ENCODE data around the gene TFPI. TPM values are rescaled to one million over a fixed set of nuclear protein-coding genes. Genes with fewer than 3 reads are reported as not detected.

TFPI gene
- total RNA-seq, 1 experiment from 2014 or later, result 29.1 TPM

DNA sequence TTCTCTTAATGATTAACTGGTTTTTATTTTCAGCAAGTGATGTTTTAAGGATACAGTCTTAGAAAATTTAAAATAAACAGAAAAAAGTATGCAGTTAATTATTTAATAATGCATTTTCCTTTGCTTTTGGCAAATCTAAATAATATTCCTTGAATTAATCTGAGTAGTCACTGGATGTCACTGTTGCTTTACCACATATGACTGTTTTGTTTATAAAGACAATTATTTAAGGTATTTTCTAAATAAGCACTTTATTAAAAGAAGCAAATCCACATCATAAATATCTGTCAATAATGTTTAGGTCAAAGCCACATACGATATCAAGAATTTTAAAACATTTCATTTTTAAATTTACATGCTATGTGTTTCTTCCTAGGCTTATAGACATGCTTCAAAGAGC lies 40.6 kb upstream of the TFPI start:
- RAD21 ChIA-PET (ENCODE audit: low non-redundant PET in 1 of 2, low total read pairs in 2 of 2, uncharacterized antibody in 2 of 2, unreplicated experiment in 2 of 2), result interaction anchor here in 1 of 2 experiments (1.4 kb wide), 1 partner anchor 95 kb away, joined by 5 read pairs; no protein-coding TSS in a partner anchor
- Histone ChIP-seq H3K4me3 (replicated peaks in 1 of 2; ENCODE audit: low read depth in 1 of 2, low read length in 2 of 2) (no peak overlapping the region), H3K79me2 (ENCODE audit: insufficient read depth, low read length) (no peaks in the 10 kb centered on the region), H3K27ac (ENCODE audit: low read depth, low read length) (no peak overlapping the region), H3K9ac (ENCODE audit: low read length) (no peak overlapping the region), H2AFZ (ENCODE audit: low read depth, low read length, poor library complexity, severe bottlenecking) (peak overlapping the region; percentile 56), H3K9me3 (ENCODE audit: control insufficient read depth in 1 of 2, insufficient read depth in 1 of 2, low read depth in 1 of 2, low read length in 2 of 2) (no peaks in the 10 kb centered on the region), H3K4me2 (ENCODE audit: low read length) (no peak overlapping the region), H4K20me1 (ENCODE audit: insufficient read depth) (no peaks in the 10 kb centered on the region), H3K36me3 (ENCODE audit: control insufficient read depth in 1 of 2, insufficient read depth in 2 of 2, low read length in 2 of 2) (no peaks in the 10 kb centered on the region), H3K4me1 (ENCODE audit: control insufficient read depth in 1 of 2, insufficient read depth in 2 of 2, low read length in 2 of 2) (no peaks in the 10 kb centered on the region), H3K27me3 (ENCODE audit: insufficient read depth, low read length) (no peaks in the 10 kb centered on the region), H3K9me2 (ENCODE audit: insufficient read depth) (no peaks in the 10 kb centered on the region)
- CTCF ChIA-PET, result interaction anchor here (0.8 to 3.6 kb wide), 8 partner anchors 12 to 1390 kb away, joined by 3 to 25 read pairs (median 4); no protein-coding TSS in a partner anchor
- TF ChIP-seq, protein P1, sequence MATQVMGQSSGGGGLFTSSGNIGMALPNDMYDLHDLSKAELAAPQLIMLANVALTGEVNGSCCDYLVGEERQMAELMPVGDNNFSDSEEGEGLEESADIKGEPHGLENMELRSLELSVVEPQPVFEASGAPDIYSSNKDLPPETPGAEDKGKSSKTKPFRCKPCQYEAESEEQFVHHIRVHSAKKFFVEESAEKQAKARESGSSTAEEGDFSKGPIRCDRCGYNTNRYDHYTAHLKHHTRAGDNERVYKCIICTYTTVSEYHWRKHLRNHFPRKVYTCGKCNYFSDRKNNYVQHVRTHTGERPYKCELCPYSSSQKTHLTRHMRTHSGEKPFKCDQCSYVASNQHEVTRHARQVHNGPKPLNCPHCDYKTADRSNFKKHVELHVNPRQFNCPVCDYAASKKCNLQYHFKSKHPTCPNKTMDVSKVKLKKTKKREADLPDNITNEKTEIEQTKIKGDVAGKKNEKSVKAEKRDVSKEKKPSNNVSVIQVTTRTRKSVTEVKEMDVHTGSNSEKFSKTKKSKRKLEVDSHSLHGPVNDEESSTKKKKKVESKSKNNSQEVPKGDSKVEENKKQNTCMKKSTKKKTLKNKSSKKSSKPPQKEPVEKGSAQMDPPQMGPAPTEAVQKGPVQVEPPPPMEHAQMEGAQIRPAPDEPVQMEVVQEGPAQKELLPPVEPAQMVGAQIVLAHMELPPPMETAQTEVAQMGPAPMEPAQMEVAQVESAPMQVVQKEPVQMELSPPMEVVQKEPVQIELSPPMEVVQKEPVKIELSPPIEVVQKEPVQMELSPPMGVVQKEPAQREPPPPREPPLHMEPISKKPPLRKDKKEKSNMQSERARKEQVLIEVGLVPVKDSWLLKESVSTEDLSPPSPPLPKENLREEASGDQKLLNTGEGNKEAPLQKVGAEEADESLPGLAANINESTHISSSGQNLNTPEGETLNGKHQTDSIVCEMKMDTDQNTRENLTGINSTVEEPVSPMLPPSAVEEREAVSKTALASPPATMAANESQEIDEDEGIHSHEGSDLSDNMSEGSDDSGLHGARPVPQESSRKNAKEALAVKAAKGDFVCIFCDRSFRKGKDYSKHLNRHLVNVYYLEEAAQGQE (IDR thresholded peaks at IDR 0.05; ENCODE audit: low read depth), result no peak
- TF ChIP-seq EGR1 (IDR thresholded peaks at IDR 0.05; ENCODE audit: low read depth) (no peak), CBX3 (IDR thresholded peaks at IDR 0.05; ENCODE audit: low read depth) (no peak), POLR2AphosphoS5 (IDR thresholded peaks at IDR 0.05; ENCODE audit: low read depth, low read length) (no peak), POLR2A (IDR thresholded peaks at IDR 0.05; ENCODE audit: borderline replicate concordance, extremely low read depth, insufficient read depth, insufficient read length) (no peak), ZNF274 (IDR thresholded peaks at IDR 0.05; ENCODE audit: low read depth, low read length) (no peak), TCF7L2 (IDR thresholded peaks at IDR 0.05; ENCODE audit: borderline replicate concordance, extremely low read depth, insufficient read depth, insufficient read length) (no peak), RAD21 (IDR thresholded peaks at IDR 0.05; ENCODE audit: low read depth) (peak; percentile 58), YY1 (IDR thresholded peaks at IDR 0.05; ENCODE audit: extremely low read depth, insufficient replicate concordance, low read depth, low read length) (no peak), EZH2 (IDR thresholded peaks at IDR 0.05) (no peak), SRF (IDR thresholded peaks at IDR 0.05; ENCODE audit: low read depth) (no peak)
- TF ChIP-seq, protein P2, sequence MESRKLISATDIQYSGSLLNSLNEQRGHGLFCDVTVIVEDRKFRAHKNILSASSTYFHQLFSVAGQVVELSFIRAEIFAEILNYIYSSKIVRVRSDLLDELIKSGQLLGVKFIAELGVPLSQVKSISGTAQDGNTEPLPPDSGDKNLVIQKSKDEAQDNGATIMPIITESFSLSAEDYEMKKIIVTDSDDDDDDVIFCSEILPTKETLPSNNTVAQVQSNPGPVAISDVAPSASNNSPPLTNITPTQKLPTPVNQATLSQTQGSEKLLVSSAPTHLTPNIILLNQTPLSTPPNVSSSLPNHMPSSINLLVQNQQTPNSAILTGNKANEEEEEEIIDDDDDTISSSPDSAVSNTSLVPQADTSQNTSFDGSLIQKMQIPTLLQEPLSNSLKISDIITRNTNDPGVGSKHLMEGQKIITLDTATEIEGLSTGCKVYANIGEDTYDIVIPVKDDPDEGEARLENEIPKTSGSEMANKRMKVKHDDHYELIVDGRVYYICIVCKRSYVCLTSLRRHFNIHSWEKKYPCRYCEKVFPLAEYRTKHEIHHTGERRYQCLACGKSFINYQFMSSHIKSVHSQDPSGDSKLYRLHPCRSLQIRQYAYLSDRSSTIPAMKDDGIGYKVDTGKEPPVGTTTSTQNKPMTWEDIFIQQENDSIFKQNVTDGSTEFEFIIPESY (IDR thresholded peaks at IDR 0.05; ENCODE audit: extremely low read depth, insufficient replicate concordance, low read length), result no peak
- TF ChIP-seq, protein P3, sequence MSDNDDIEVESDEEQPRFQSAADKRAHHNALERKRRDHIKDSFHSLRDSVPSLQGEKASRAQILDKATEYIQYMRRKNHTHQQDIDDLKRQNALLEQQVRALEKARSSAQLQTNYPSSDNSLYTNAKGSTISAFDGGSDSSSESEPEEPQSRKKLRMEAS (IDR thresholded peaks at IDR 0.05), result no peak
- TF ChIP-seq, protein P4, sequence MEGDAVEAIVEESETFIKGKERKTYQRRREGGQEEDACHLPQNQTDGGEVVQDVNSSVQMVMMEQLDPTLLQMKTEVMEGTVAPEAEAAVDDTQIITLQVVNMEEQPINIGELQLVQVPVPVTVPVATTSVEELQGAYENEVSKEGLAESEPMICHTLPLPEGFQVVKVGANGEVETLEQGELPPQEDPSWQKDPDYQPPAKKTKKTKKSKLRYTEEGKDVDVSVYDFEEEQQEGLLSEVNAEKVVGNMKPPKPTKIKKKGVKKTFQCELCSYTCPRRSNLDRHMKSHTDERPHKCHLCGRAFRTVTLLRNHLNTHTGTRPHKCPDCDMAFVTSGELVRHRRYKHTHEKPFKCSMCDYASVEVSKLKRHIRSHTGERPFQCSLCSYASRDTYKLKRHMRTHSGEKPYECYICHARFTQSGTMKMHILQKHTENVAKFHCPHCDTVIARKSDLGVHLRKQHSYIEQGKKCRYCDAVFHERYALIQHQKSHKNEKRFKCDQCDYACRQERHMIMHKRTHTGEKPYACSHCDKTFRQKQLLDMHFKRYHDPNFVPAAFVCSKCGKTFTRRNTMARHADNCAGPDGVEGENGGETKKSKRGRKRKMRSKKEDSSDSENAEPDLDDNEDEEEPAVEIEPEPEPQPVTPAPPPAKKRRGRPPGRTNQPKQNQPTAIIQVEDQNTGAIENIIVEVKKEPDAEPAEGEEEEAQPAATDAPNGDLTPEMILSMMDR (IDR thresholded peaks at IDR 0.05 in 2 of 3, conservative IDR thresholded peaks at IDR 0.05 in 1 of 3; ENCODE audit: borderline replicate concordance in 1 of 3, insufficient read depth in 1 of 3, low read depth in 2 of 3, low read length in 2 of 3), result peak in 1 of 3 experiments; percentile 20; a peak in 2 of 6 replicates
- ATAC-seq (no peak), DNase-seq (ENCODE audit: low read depth, low spot score) (no peak)
- BruUV-seq (replicated peaks), result no TSS peak
- intact Hi-C loops (cut with micrococcal nuclease), result loop anchor here (5.0 kb wide), 1 partner anchor 248 kb away; no protein-coding TSS in a partner anchor
- POLR2A ChIA-PET, result no interaction called here

Data from HCT116 (cell line).